Tibial nerve (tissue), 3 donors: Measurements from ENCODE around the gene RGS6.

Experiments used
- CTCF ChIP-seq, 5 experiments: fragments of 200-600 bp in 3 of 5; fragments of 450-650 bp in 2 of 5; sonication (generic) in 3 of 5; IDR thresholded peaks; one replicate each; pipeline ENCODE4 v1.5.1; 2016 to 2019; ENCODE audit warnings: antibody characterized with exemption in 5 of 5, mild to moderate bottlenecking in 3 of 5, moderate library complexity in 2 of 5
- POLR2A ChIP-seq, 2 donors: fragments of 450-650 bp; IDR thresholded peaks; one replicate each; pipeline ENCODE4 v1.6.1; 2017; ENCODE audit warnings: antibody characterized with exemption in 2 of 2, mild to moderate bottlenecking in 2 of 2, moderate library complexity in 2 of 2

- TF ChIP-seq CTCF (IDR thresholded peaks at IDR 0.05), result no peak
- TF ChIP-seq POLR2A (IDR thresholded peaks at IDR 0.05), result no peak
Observed at GRCh38 chr14:72495668-72496067, 563.4 kb downstream of the RGS6 start.
